Measurements from ENCODE around the gene TIMMDC1.
"Not testable (repeated sequence)": the region's sequence is repeated elsewhere in the genome, so short reads cannot be mapped to it uniquely, and the experiment has no call there.

The TIMMDC1 gene

DNA sequence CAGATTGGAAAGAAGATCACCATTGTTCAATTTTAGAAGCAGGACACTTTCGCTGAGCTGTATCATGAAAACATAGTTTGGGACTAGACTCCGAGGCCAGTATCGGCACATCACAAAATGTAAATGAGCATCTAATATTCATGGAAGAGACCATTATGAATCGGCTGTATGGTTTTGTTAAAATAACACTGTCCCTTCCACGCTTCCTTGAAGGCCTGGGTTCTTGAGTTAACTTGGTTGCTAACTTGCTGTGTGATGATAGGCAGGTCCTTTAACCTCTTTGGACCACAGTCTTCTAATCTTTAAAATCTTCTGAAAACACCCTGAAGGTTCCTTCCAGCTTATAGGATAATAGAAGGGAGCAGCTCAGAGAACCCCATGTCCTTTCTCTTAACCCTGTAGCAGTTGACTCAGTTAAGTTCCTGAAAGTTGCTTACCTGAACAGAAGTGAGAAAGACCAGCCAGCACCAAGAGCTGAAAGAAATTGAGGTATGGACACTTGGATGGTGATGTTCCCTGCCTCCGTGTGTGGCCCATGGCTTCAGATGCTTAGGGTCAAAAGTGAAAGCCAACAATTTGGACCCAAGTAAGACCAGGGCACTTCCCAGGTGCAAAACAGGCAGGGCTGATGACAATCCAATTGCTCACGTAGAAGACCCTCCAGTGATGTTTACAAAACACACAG, 59.0 kb downstream of the TIMMDC1 start:
- no peak for DNase-seq (ENCODE audit: low read depth)

DNA sequence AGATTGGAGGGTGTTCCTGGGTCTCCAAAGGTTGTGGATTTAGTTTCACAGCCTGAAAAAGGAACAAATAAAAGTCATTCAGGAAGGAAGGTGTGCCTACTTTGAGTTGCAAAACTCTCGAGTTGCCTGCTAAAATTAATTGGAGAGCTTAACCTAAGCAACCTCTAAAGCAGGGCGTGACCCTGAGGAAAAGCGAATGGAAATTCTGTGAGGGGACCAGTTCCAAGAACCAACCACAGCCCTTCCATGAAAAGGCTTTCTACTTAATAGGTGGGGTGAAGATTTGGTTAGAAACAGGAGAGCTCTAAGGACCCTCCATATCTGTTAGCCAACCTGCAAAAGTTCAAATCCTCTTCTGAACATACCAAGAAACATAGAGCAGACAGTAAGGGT, 59.5 kb downstream of the TIMMDC1 start:
- DNase-seq (ENCODE audit: low read depth), result no peak

DNA sequence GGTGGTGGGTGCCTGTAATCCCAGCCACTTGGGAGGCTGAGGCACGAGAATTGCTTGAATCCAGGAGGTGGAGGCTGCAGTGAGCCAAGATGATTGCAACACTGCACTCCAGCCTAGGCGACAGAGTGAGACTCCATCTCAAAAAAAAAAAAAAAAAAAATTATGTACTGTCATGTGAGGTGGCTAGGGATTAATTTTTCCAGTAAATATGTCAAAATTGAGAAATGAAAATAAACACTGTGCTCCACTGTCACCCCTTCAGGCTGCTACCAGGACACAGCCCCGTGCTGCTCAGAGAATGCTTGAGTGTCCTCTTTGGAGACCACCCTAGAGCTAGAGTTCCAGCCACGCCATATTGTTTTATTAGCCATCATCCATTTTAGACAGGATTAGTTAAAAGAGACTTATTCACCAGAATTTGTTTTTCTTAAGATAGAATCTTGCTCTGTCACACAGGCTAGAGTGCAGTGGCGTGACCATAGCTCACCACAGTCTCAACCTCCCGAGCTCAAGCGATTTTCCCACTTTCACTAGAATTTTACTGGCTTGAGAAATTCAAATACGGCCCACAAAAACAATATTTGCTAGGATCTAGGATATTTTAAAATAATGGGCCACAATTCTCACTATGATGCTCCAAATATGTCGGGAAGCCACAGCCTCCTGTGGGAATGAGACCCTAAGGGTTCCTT, 60.4 kb downstream of the TIMMDC1 start:
- no peak for DNase-seq (ENCODE audit: low read depth)

DNA sequence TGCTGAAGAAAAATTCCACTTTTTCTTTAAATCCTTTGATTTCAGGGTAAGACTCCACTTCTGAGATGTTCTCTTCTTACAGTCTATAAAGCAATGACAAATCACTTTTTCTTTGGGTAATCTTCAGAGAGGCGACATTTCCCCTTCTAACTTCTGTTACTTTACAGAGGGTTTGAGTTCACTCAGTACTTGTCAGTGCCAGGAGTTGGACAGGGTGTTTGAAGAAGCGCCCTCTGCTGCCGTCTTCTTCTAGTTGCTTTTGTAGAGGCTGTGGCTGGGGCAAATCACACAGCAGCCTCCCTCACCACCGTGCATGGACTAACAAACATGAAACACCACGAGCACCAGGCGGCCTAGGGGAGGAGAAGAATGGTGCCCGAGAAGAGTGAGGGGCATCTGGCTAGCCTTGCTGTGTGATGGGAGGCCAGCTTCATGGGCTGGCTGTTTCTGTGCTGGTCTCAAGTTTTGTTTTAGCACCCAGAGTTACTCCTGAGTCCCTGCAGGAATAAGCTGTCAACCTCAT, 61.2 kb downstream of the TIMMDC1 start, which contains the start of gene CD80:
Gene CD80, minus strand, starts transcription at position 174 of the 523 bp plus-strand sequence. CDS start 1,886 bp downstream, outside the sequence.
- peak; percentile 55 for DNase-seq (ENCODE audit: low read depth)

DNA sequence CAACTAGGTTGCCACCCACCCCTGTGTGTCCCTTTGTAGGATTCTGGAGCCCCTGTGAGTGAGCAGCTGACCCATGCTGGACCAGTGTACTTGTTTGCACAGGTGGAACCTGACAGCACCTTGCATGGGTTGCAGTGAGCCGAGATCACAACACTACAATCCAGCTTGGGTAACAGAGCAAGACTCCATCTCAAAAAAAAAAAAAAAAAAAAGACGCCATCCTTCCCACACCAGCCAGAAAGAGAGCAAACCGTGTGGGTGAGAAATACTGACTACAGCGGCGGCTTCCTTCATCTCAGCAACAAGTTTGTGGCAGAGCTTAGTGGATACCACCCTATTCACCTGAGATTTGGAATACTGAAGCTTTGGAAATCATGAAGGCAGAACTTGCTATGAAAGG, 61.8 kb downstream of the TIMMDC1 start:
- no peak for DNase-seq (ENCODE audit: low read depth)

DNA sequence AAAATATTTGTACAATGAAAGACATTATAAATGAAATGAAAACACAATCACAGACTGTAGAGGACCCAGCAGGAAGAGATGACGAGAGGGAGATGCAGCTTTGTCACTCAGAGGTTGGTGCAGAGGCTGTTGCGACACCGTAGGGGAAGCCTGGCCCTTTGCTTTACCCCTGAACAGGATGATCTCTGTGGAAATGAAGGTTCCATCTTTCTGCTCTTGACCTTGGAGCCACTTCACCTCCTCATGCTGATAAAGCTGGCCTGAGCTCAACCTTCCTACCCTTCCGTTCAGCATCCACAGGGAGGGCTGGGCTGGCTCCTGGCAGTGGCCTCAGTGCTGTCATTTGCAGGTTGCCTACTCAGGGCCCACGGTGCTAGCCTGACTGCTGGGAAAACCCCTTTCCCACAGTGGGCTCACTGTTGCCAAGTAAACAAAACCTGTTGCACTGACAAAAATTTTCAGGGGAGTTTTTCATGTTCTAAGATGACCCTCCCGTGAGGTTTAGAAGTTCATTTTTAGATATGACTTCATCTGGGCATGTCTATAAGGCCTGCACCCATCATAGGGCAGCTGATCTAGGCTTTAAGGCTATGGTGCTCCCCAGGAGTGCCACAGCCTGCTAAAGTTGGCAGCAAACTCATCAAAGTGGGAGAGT, 64.1 kb downstream of the TIMMDC1 start:
- no peak for DNase-seq (ENCODE audit: low read depth)

DNA sequence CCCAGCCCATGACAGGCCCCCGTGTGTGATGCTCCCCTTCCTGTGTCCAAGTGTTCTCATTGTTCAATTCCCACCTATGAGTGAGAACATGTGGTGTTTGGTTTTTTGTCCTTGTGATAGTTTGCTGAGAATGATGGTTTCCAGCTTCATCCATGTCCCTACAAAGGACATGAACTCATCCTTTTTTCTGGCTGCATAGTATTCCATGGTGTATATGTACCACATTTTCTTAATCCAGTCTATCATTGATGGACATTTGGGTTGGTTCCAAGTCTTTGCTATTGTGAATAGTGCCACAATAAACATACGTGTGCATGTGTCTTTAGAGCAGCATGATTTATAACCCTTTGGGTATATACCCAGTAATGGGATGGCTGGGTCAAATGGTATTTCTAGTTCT, 65.0 kb downstream of the TIMMDC1 start:
- not testable (repeated sequence) for DNase-seq (ENCODE audit: low read depth)

DNA sequence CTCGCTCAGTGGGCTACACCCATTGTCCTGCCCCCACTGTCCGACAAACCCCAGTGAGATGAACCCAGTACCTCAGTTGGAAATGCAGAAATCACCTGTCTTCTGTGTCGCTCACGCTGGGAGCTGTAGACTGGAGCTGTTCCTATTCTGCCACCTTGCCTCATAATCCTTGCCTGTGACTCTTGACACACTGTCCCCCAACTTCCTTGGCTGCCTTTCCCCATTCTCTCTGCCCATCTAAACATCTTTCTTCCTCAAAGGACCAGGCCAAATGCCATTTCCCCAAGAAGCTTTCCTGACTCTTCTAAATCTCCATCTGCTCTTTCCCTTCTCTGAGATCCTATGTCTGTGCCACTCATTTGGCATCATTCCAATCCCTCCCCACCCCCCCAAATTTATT, 70.8 kb downstream of the TIMMDC1 start:
- DNase-seq (ENCODE audit: low read depth), result no peak

DNA sequence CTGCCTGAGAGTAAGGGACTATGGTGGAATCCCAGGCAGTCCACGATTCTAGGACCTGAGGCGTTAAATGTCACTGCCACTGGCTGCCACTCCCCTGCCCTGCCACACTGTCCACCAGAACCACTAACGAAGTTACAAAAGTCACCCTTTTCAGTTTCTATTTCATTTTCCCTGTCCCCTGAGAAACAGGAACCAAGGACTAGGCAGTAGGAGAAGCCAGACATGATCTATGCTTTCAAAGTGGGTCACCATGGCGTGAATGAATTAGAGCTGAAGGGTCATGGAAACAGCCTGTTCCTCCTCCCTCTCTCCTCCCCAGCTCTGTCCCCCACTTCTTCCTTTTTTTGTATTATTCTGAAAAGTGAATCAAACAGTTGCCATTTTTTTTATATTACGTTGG, 71.9 kb downstream of the TIMMDC1 start:
- DNase-seq (ENCODE audit: low read depth), result no peak

DNA sequence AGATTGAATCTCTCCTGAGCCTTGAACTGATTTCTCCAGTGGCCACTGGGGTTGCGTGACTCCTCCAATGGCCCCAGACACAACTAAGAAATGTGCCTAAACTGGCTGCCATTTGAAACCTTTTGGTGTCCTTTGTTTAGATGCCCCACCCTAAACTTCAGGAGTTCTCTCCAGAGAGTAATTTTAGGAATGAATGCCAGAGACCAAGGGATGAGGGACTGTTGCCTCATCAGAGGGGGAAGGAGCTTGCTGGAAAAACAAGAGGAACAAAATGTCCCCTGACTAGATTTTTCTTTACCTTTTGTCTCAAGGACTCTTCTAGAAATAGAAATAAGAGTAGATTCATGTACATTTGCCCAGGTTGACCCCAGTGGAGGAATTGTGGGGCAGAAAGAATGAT, 72.9 kb downstream of the TIMMDC1 start:
- no peak for DNase-seq (ENCODE audit: low read depth)

DNA sequence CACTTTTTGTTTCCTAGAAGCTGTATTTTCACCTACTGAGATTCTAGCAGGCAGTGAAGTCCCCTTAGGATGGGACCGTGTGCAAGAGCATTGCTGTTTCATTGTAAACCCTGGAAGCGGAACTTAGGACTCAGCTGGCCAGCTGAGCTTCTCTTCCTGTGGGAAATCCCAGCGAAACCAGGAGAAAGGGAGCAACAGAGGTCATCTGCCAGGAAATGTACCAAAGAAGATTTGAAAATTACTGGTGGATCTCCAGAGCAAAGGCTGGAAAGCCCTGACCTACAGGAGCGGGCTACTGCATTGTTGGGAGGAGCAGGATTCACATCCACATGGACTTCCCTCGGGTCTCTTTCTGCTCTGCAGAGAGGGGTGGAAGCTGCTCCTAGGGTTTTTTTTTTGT, 73.3 kb downstream of the TIMMDC1 start:
- DNase-seq (ENCODE audit: low read depth), result no peak

Data from amniotic epithelial cell (primary cell).